ENCODE measurements around the gene CHAMP1.

DNA sequence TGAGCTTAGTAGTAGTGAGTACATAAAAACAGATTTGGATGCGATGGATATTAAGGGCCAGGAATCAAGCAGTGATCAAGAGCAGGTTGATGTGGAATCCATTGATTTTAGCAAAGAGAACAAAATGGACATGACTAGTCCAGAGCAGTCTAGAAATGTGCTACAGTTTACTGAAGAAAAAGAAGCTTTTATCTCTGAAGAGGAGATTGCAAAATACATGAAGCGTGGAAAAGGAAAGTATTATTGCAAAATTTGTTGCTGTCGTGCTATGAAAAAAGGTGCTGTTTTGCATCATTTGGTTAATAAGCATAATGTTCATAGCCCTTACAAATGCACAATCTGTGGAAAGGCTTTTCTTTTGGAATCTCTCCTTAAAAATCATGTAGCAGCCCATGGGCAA, 11.4 kb downstream of the CHAMP1 start:
- TF ChIP-seq, protein P1, sequence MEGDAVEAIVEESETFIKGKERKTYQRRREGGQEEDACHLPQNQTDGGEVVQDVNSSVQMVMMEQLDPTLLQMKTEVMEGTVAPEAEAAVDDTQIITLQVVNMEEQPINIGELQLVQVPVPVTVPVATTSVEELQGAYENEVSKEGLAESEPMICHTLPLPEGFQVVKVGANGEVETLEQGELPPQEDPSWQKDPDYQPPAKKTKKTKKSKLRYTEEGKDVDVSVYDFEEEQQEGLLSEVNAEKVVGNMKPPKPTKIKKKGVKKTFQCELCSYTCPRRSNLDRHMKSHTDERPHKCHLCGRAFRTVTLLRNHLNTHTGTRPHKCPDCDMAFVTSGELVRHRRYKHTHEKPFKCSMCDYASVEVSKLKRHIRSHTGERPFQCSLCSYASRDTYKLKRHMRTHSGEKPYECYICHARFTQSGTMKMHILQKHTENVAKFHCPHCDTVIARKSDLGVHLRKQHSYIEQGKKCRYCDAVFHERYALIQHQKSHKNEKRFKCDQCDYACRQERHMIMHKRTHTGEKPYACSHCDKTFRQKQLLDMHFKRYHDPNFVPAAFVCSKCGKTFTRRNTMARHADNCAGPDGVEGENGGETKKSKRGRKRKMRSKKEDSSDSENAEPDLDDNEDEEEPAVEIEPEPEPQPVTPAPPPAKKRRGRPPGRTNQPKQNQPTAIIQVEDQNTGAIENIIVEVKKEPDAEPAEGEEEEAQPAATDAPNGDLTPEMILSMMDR (IDR thresholded peaks at IDR 0.05): no peak
- TF ChIP-seq POLR2A (IDR thresholded peaks at IDR 0.05): no peak

Measured in body of pancreas (tissue), 4 donors.